HG03066 (cell line): ENCODE results near the gene WWOX.
"Not testable (repeated sequence)": the region's sequence is repeated elsewhere in the genome, so short reads cannot be mapped to it uniquely, and the experiment has no call there.

Experiments used
- ATAC-seq: cut with Tn5 transposase; IDR thresholded peaks from one replicate; pipeline ENCODE4 v1.9.1; 2021; ENCODE audit warnings: low read depth; ENCODE audit not compliant: unreplicated experiment

WWOX gene

DNA sequence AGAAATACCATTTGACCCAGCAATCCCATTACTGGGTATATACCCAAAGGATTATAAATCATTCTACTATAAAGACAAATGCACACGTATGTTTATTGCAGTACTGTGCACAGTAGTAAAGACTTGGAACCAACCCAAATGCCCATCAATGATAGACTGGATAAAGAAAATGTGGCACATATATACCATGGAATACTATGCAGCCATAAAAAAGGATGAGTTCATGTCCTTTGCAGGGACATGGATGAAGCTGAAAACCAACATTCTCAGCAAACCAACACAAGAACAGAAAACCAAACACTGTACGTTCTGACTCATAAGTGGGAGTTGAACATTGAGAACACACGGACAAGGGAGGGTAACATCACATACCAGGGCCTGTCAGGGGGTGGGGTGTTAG, 1126.5 kb downstream of the WWOX start:
- not testable (repeated sequence) for ATAC-seq

DNA sequence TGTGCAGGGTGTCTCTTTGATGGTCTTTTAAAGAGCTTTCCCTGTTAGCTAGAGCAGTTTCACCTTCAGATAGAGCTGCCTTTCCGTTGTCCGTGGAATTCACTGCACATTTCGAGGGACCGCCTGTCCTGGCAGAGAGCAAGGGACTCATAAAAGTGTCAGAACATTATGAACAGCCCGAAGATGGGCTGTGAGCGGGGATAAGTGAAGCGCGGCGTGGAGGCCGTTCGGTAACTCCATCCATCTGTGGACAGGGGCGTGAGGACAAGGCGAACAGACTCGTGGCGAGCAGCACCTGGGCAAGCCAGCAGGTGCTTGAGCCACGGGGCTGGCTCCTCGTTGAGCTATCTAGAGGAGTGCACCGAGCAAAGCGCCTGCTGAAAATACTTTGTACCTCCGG, 1129.9 kb downstream of the WWOX start:
- no peak for ATAC-seq

- ATAC-seq, result not testable (repeated sequence)
These were observed 1146.2 kb downstream of the WWOX start for GRCh38 chr16:79245700-79246099.

DNA sequence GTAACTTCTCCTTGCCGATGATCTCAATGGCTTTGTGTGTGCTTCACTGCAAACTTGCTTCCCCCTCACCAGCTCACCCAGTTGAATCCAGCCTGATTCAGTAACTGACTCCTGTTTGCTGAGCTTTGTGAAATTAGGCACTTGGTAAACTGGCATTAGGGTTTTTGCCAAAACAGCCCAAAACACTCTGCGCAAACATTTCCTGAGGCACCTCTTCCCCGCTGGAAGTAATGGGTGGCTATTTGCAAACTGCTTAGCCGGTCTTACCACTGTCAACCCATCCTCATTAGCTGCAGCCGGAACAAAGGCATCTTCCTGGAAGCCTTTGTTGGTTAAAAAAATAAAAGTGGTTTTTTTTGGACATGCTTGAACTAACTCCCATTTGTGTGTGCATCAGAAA, 1147.9 kb downstream of the WWOX start:
- no peak for ATAC-seq

- ATAC-seq, result no peak
These were observed 1148.9 kb downstream of the WWOX start for GRCh38 chr16:79248351-79248750.

DNA sequence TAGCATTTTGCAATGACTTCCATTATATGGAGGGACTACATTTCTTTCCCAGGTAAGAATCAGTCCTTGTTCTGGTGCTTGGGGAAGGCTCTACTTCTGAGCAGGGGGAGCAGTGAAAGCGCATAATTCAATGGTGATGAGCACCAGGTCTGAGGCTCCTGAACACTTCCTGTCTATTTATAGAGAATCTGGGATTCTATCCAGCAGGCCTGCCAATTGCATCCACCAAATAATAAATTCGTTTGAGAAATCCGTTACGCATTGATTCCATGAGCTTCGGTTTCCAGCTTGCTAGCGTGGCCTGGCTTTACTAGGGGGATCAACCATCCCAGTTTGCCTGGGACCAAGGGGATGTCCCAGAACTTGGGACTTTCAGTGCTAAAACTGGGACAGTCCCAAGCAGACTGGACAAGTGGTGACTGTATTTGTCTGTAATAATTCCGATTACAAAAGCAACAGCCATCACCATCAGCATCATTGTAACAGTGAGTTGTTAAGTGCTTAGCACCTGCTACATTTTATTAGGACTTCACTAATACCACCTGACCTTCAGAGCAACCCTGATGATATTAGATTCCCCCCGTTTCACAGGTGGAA, 1151.1 kb downstream of the WWOX start:
- ATAC-seq, result no peak

GRCh38 chr16:79253100-79253631, 1153.7 kb downstream of the WWOX start:
- ATAC-seq, result no peak

- ATAC-seq, result no peak
These were observed 1158.6 kb downstream of the WWOX start for GRCh38 chr16:79257953-79258490.

DNA sequence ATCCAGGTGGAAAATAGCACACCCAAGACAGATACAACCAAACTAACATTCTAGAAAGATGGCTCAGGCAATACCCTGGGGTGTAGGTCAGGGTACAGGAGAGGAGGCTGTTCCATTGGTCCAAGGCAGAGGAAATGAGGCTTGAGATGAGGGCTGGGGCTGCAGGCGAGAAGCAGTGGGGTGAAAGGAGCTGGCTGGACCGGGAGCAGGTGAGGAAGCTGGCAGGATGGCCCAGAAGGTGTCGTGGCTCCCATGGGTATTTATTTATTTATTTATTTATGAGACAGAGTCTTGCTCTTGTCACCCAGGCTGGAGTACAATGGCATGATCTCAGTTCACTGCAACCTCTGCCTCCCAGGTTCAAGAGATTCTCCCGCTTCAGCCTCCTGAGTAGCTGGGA, 1161.4 kb downstream of the WWOX start:
- ATAC-seq, result not testable (repeated sequence)

DNA sequence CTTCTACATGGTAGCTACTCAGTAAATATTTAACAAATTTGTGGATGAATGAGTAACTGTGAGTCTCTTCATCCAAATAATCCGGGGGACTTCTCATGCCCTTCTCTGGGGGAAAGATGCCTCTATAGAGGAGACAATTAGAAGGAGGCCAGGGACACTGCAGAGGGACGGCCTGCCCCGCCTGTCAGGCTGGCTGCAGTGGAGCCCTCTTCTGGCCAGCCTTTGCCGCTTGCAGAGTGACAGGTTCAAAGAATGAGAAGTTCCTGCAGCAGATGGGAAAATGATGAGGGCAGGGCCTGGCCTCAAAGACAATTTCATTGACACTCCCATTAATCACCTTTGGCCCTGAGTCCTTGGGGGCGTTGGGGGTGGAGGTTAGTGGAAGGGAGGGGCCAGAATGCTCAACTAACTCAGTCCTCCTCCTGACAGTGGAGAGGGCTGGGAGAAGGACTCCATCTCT, 1162.1 kb downstream of the WWOX start:
- ATAC-seq, result no peak

GRCh38 chr16:79261944-79262552, 1162.6 kb downstream of the WWOX start:
- ATAC-seq, result no peak
